GM12878 (cell line): ENCODE results near the gene FDXACB1. TPM values are rescaled to one million over a fixed set of nuclear protein-coding genes. Genes with fewer than 3 reads are reported as not detected.

Source experiments
- ATAC-seq: fragments of 200-7000 bp; cut with Tn5 transposase; 3 replicates; pipeline ENCODE4 v1.9.1; 2020; ENCODE audit warnings: mild to moderate bottlenecking, moderate library complexity
- BruUV-seq: library from RNA; stranded (reverse); fragments of 400-500 nt; replicated peaks from 2 replicates; lab custom pipeline; 2021; lab: Mats Ljungman, UMichigan
- CTCF ChIA-PET: fragments of 300-600 bp; sonication (Branson Sonifier 250); formaldehyde crosslinking; extraction: SDS; loops from one replicate; lab custom pipeline; 2021; ENCODE audit warnings: inconsistent platforms; lab: Yijun Ruan, JAX
- POLR2A ChIA-PET: fragments of 350-600 bp; formaldehyde crosslinking; extraction: SDS; loops from one replicate; lab custom pipeline; 2021; ENCODE audit warnings: inconsistent platforms; lab: Charles Lee
- RAD21 ChIA-PET: fragments of 300-600 bp; sonication (Branson Sonifier 250); formaldehyde crosslinking; loops from one replicate; lab custom pipeline; 2023; ENCODE audit warnings: antibody characterized with exemption; ENCODE audit not compliant: unreplicated experiment; lab: Charles Lee
- SMC1A ChIA-PET: fragments of 300-600 bp; sonication (Branson Sonifier 250); formaldehyde crosslinking; loops from one replicate; lab custom pipeline; 2023; ENCODE audit not compliant: unreplicated experiment, uncharacterized antibody; lab: Charles Lee
- DNase-seq: peaks from one replicate; pipeline ENCODE4 v3.0.0-alpha.2; 2011; ENCODE audit warnings: low read depth, low spot score
- FAIRE-seq: peaks from 3 replicates; lab custom pipeline; 2011; peaks lifted over from hg19 to GRCh38; lab: Jason Lieb, UNC
- H2AFZ ChIP-seq: 2 replicates; pipeline ENCODE4 v1.6.0; 2011; ENCODE audit warnings: low read depth, low read length, control low read depth; ENCODE audit not compliant: control insufficient read depth
- H3K27ac ChIP-seq: 2 replicates; pipeline ENCODE4 v1.5.1; 2011; ENCODE audit warnings: control low read depth; ENCODE audit not compliant: control insufficient read depth, insufficient read depth
- H3K27me3 ChIP-seq, 2 experiments: replicated peaks in 1 of 2; 2 replicates each; pipeline versions ENCODE4 v1.6.0 to v1.6.1; 2011; ENCODE audit warnings: low read length in 1 of 2; ENCODE audit not compliant: control insufficient read depth in 2 of 2, insufficient read depth in 2 of 2
- H3K36me3 ChIP-seq, 2 experiments: 2 replicates each; pipeline ENCODE4 v1.5.1; 2011; ENCODE audit warnings: low read length in 1 of 2; ENCODE audit not compliant: control insufficient read depth in 2 of 2, insufficient read depth in 2 of 2
- H3K4me1 ChIP-seq: 2 replicates; pipeline ENCODE4 v1.6.1; 2011; ENCODE audit warnings: mild to moderate bottlenecking, low read length, moderate library complexity, mixed read lengths; ENCODE audit not compliant: control insufficient read depth, insufficient read depth
- H3K4me2 ChIP-seq: 2 replicates; pipeline ENCODE4 v1.6.0; 2011; ENCODE audit warnings: control low read depth; ENCODE audit not compliant: control insufficient read depth, insufficient read depth
- H3K4me3 ChIP-seq: fragments of 200-600 bp; sonication (generic); 2 replicates; pipeline ENCODE4 v1.5.1; 2016
- H3K79me2 ChIP-seq: 2 replicates; pipeline ENCODE4 v1.6.0; 2011; ENCODE audit warnings: low read length; ENCODE audit not compliant: control insufficient read depth, insufficient read depth
- H3K9ac ChIP-seq: 2 replicates; pipeline ENCODE4 v1.8.0; 2011; ENCODE audit warnings: low read length, control low read depth, mixed read lengths; ENCODE audit not compliant: control insufficient read depth, insufficient read depth
- H3K9me3 ChIP-seq: replicated peaks from 3 replicates; pipeline ENCODE4 v1.5.1; 2011; ENCODE audit warnings: mild to moderate bottlenecking, low read length; ENCODE audit not compliant: control insufficient read depth, insufficient read depth
- H4K20me1 ChIP-seq: 2 replicates; pipeline ENCODE4 v1.6.0; 2011; ENCODE audit not compliant: control insufficient read depth, insufficient read depth
- ATF7 ChIP-seq: fragments of 450-650 bp; IDR thresholded peaks from 2 replicates; pipeline ENCODE4 v1.6.1; 2016; ENCODE audit warnings: low read depth, mild to moderate bottlenecking
- BRCA1 ChIP-seq: IDR thresholded peaks from 2 replicates; pipeline ENCODE4 v1.6.1; 2011; ENCODE audit warnings: low read depth, low read length, improper control_type of control experiment
- E4F1 ChIP-seq: fragments of 450-650 bp; IDR thresholded peaks from 2 replicates; pipeline ENCODE4 v1.6.1; 2018; ENCODE audit warnings: borderline replicate concordance, mild to moderate bottlenecking; ENCODE audit not compliant: partially characterized antibody
- ETV6 ChIP-seq, 2 experiments: fragments of 450-650 bp in 1 of 2; IDR thresholded peaks in 1 of 2; conservative IDR thresholded peaks in 1 of 2; 2 replicates each; pipeline ENCODE4 v1.6.1; 2014; ENCODE audit warnings: antibody characterized with exemption in 1 of 2, borderline replicate concordance in 1 of 2, low read depth in 1 of 2, mild to moderate bottlenecking in 1 of 2, moderate library complexity in 1 of 2
- FOXK2 ChIP-seq: fragments of 450-650 bp; IDR thresholded peaks from 2 replicates; pipeline ENCODE4 v1.6.1; 2017; ENCODE audit warnings: mild to moderate bottlenecking, moderate library complexity
- IRF3 ChIP-seq: fragments of 450-650 bp; IDR thresholded peaks from 2 replicates; pipeline ENCODE4 v1.6.1; 2014; ENCODE audit warnings: mild to moderate bottlenecking
- MTA2 ChIP-seq: fragments of 450-650 bp; IDR thresholded peaks from 2 replicates; pipeline ENCODE4 v1.6.1; 2016; ENCODE audit warnings: low read depth, mild to moderate bottlenecking, moderate library complexity
- MTA3 ChIP-seq: IDR thresholded peaks from 2 replicates; pipeline ENCODE4 v1.6.1; 2012; ENCODE audit warnings: low read length, inconsistent platforms, borderline replicate concordance
- POLR2AphosphoS5 ChIP-seq: IDR thresholded peaks from 2 replicates; pipeline ENCODE4 v1.6.1; 2011; ENCODE audit warnings: mild to moderate bottlenecking, low read length, inconsistent platforms
- SUPT20H ChIP-seq: IDR thresholded peaks from 2 replicates; pipeline ENCODE4 v1.6.1; 2011; ENCODE audit warnings: low read depth, mild to moderate bottlenecking, low read length, moderate library complexity, borderline replicate concordance; ENCODE audit not compliant: control insufficient read depth
- ZNF207 ChIP-seq: fragments of 450-650 bp; IDR thresholded peaks from 2 replicates; pipeline ENCODE4 v1.6.1; 2014; ENCODE audit warnings: antibody characterized with exemption, mild to moderate bottlenecking, borderline replicate concordance
- WGBS: methylation state at CpG from one replicate; pipeline ENCODE4 v1.1.6; 2016; ENCODE audit warnings: low lambda C conversion rate; ENCODE audit not compliant: insufficient replicate concordance, insufficient coverage; ENCODE audit errors: missing lambda C conversion rate; 5-methylcytosine and 5-hydroxymethylcytosine counted together
- in situ Hi-C: fragments of 300-500 bp; cut with MboI; formaldehyde crosslinking; loops from 9 replicates; pipeline ENCODE4 v1.14.3; 2018; ENCODE audit warnings: mixed read lengths
- intact Hi-C: fragments of 100-400 bp; cut with micrococcal nuclease; formaldehyde crosslinking; loops from one replicate; pipeline ENCODE4 v1.14.2; 2022; ENCODE audit not compliant: unreplicated experiment
- polyA plus RNA-seq, 11 experiments: library from polyadenylated mRNA; depleted of rRNA in 4 of 11; unstranded in 6 of 11; stranded (reverse) in 5 of 11; fragments of >200 nt; fragmentation: Nextera tagmentation in 4 of 11; fragmentation: Illumina TruSeq in 1 of 11; extraction: Ambion mirVana in 4 of 11; extraction: Trizol in 1 of 11; gene quantifications; 1 replicate in 1 of 11; 2 replicates in 10 of 11; pipeline versions ENCODE4 v1.2.1 to v1.2.3, GENCODE V29; 2011 to 2016; ENCODE audit warnings: inconsistent platforms in 2 of 11, missing spikeins in 2 of 11, low read depth in 1 of 11
- total RNA-seq, 4 experiments: library from RNA; depleted of rRNA in 3 of 4; stranded (reverse); fragments of >200 nt in 3 of 4; fragmentation: Illumina TruSeq in 1 of 4; extraction: Trizol in 1 of 4; gene quantifications; 2 replicates each; pipeline versions ENCODE4 v1.2.1 to v1.2.3, GENCODE V29; 2013 to 2021
- TF ChIP-seq, protein P1 (sequence below): fragments of 150-350 bp; IDR thresholded peaks from 2 replicates; pipeline ENCODE4 v1.6.1; 2016; ENCODE audit warnings: low read depth, low read length
- TF ChIP-seq, protein P2 (sequence below): fragments of 450-650 bp; conservative IDR thresholded peaks from 2 replicates; pipeline ENCODE4 v1.6.1; 2017; ENCODE audit warnings: mild to moderate bottlenecking, moderate library complexity

FDXACB1 gene
- total and polyA plus RNA-seq, 10 of the 15 experiments (the other 5 are each of a cell fraction or from before 2014, with no cell fraction given) = 7.4 to 13.3 (median 9.7) TPM

DNA sequence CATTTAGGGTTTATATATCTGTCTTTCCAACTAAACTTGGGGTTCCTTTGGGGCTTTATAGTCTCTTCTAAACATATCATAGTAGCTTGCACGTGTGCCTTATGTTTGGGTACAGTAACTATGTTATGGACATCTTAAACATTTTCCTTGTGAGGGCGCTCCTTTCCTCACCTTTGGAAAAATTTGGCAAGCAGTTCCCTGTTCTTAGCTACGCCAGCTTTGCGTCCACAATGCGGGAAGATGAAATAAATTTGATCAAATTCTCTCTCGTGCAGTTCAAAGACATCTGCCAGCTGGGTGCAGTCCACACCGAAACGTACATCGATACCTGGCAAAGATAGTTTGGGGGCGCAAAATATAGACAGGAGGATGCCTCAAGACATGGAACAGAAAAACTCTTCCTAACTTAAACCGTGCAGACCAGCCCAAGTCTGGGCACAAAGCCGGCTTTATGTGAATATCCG lies 548 bp downstream of the FDXACB1 start:
- H3K4me1 ChIP-seq = no peaks in the 10 kb centered on the region
- no peaks in the 10 kb centered on the region for H4K20me1 ChIP-seq
- peak overlapping the region; percentile 81 for H3K4me2 ChIP-seq
- POLR2A ChIA-PET = interaction anchor here (1.0 to 1.1 kb wide), 2 partner anchors 47 to 49 kb away, joined by 3 read pairs; no protein-coding TSS in a partner anchor
- SMC1A ChIA-PET = interaction anchor here (0.5 to 1.4 kb wide), 3 partner anchors 53 to 500 kb away, joined by 3 to 4 read pairs (median 4); no protein-coding TSS in a partner anchor
- H3K27me3 ChIP-seq = no peaks in the 10 kb centered on the region
- intact Hi-C loops = loop anchor here (2.0 to 10.0 kb wide), 4 partner anchors 48 to 346 kb away; partner anchors contain the start of genes PTS, SDHD and TIMM8B
- under 1% methylated on average over 13 of the region's 13 CpGs for WGBS
- FAIRE-seq (no peak), ATAC-seq (peak; percentile 29), DNase-seq (no peak)
- in situ Hi-C loops = loop anchor here (5.0 kb wide), 1 partner anchor 209 kb away; the partner anchor contains the start of genes SDHD and TIMM8B
- H3K4me3 ChIP-seq = peak overlapping the region; percentile 94
- H2AFZ ChIP-seq = peak overlapping the region; percentile 97
- RAD21 ChIA-PET = interaction anchor here (2.1 kb wide), 1 partner anchor 49 kb away, joined by 8 read pairs; no protein-coding TSS in a partner anchor
- H3K9ac ChIP-seq = peak overlapping the region; percentile 76
- TSS peak; percentile 78 for BruUV-seq
- H3K79me2 ChIP-seq = peaks cover 12% of the 10 kb centered on the region
- peak overlapping the region; percentile 85 for H3K27ac ChIP-seq
- no peaks in the 10 kb centered on the region; a peak in 1 of 4 replicates for H3K36me3 ChIP-seq
- H3K9me3 ChIP-seq = no peaks in the 10 kb centered on the region
- CTCF ChIA-PET = interaction anchor here (0.7 to 2.6 kb wide), 5 partner anchors 8 to 401 kb away, joined by 3 to 11 read pairs (median 4); no protein-coding TSS in a partner anchor
- no peak for TF ChIP-seq POLR2AphosphoS5
- TF ChIP-seq SUPT20H = no peak
- peak; percentile 25; the same call in 1 of the 2 replicates for TF ChIP-seq ATF7
- no peak for TF ChIP-seq MTA3
- TF ChIP-seq, protein P1, sequence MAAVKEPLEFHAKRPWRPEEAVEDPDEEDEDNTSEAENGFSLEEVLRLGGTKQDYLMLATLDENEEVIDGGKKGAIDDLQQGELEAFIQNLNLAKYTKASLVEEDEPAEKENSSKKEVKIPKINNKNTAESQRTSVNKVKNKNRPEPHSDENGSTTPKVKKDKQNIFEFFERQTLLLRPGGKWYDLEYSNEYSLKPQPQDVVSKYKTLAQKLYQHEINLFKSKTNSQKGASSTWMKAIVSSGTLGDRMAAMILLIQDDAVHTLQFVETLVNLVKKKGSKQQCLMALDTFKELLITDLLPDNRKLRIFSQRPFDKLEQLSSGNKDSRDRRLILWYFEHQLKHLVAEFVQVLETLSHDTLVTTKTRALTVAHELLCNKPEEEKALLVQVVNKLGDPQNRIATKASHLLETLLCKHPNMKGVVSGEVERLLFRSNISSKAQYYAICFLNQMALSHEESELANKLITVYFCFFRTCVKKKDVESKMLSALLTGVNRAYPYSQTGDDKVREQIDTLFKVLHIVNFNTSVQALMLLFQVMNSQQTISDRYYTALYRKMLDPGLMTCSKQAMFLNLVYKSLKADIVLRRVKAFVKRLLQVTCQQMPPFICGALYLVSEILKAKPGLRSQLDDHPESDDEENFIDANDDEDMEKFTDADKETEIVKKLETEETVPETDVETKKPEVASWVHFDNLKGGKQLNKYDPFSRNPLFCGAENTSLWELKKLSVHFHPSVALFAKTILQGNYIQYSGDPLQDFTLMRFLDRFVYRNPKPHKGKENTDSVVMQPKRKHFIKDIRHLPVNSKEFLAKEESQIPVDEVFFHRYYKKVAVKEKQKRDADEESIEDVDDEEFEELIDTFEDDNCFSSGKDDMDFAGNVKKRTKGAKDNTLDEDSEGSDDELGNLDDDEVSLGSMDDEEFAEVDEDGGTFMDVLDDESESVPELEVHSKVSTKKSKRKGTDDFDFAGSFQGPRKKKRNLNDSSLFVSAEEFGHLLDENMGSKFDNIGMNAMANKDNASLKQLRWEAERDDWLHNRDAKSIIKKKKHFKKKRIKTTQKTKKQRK = no peak
- no peak for TF ChIP-seq BRCA1
- TF ChIP-seq IRF3 = no peak
- TF ChIP-seq ZNF207 = no peak
- TF ChIP-seq, protein P2, sequence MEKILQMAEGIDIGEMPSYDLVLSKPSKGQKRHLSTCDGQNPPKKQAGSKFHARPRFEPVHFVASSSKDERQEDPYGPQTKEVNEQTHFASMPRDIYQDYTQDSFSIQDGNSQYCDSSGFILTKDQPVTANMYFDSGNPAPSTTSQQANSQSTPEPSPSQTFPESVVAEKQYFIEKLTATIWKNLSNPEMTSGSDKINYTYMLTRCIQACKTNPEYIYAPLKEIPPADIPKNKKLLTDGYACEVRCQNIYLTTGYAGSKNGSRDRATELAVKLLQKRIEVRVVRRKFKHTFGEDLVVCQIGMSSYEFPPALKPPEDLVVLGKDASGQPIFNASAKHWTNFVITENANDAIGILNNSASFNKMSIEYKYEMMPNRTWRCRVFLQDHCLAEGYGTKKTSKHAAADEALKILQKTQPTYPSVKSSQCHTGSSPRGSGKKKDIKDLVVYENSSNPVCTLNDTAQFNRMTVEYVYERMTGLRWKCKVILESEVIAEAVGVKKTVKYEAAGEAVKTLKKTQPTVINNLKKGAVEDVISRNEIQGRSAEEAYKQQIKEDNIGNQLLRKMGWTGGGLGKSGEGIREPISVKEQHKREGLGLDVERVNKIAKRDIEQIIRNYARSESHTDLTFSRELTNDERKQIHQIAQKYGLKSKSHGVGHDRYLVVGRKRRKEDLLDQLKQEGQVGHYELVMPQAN = no peak
- peak; percentile 88; the same call in 1 of the 2 replicates for TF ChIP-seq FOXK2
- TF ChIP-seq MTA2 = no peak
- TF ChIP-seq E4F1 = no peak
- TF ChIP-seq ETV6 (conservative IDR thresholded peaks at IDR 0.05 in 1 of 2, IDR thresholded peaks at IDR 0.05 in 1 of 2; ENCODE audit: borderline replicate concordance in 1 of 2, low read depth in 1 of 2) = no peak
